ENCODE data around the gene RBM23.

DNA sequence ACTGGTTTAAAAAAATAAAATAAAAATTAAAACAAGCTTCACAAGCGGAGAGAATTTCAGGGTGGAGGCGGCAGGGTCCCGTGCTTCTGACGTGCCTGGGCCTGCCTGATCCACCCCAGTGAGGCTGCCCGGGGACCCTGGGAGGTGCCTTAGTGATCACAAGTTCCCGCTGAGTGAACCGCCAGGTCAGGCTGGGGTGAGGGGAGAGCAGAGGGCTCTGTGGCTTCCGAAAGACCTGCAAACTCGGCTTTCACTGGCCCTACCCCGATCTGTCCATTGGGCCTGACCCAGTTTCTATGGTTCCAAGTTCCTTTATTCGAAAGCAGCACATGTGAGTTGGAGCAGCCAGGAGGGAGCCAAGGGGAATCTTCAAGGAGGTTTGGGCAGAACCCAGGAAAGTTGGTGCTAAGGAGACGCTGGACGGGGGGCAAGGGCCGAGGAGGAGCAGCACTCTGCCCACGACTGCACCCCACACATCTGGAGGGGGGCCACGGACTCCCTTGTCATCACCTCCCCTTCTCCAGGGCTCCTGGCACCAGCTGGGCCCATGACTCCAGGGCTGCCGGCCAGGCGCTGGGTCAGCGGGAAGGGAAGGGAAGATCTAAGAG is 69.6 kb downstream of the RBM23 start:
- TF ChIP-seq, protein P1, sequence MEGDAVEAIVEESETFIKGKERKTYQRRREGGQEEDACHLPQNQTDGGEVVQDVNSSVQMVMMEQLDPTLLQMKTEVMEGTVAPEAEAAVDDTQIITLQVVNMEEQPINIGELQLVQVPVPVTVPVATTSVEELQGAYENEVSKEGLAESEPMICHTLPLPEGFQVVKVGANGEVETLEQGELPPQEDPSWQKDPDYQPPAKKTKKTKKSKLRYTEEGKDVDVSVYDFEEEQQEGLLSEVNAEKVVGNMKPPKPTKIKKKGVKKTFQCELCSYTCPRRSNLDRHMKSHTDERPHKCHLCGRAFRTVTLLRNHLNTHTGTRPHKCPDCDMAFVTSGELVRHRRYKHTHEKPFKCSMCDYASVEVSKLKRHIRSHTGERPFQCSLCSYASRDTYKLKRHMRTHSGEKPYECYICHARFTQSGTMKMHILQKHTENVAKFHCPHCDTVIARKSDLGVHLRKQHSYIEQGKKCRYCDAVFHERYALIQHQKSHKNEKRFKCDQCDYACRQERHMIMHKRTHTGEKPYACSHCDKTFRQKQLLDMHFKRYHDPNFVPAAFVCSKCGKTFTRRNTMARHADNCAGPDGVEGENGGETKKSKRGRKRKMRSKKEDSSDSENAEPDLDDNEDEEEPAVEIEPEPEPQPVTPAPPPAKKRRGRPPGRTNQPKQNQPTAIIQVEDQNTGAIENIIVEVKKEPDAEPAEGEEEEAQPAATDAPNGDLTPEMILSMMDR (tag by site-specific recombination; IDR thresholded peaks at IDR 0.05): no peak
- no peak for TF ChIP-seq TCF7L2 (IDR thresholded peaks at IDR 0.05; ENCODE audit: borderline replicate concordance, low read depth, low read length)
